HG02840 (cell line): ENCODE data around the gene TAF11.
"Not testable (repeated sequence)": the region's sequence is repeated elsewhere in the genome, so short reads cannot be mapped to it uniquely, and the experiment has no call there.

Source experiments
- ATAC-seq: cut with Tn5 transposase; IDR thresholded peaks from one replicate; pipeline ENCODE4 v1.9.1; 2021; ENCODE audit warnings: mild to moderate bottlenecking, moderate library complexity, moderate number of reproducible peaks; ENCODE audit not compliant: unreplicated experiment, low FRiP score

The TAF11 gene

GRCh38 chr6:34906826-34907225, 19.0 kb upstream of the TAF11 start:
- ATAC-seq, result no peak

DNA sequence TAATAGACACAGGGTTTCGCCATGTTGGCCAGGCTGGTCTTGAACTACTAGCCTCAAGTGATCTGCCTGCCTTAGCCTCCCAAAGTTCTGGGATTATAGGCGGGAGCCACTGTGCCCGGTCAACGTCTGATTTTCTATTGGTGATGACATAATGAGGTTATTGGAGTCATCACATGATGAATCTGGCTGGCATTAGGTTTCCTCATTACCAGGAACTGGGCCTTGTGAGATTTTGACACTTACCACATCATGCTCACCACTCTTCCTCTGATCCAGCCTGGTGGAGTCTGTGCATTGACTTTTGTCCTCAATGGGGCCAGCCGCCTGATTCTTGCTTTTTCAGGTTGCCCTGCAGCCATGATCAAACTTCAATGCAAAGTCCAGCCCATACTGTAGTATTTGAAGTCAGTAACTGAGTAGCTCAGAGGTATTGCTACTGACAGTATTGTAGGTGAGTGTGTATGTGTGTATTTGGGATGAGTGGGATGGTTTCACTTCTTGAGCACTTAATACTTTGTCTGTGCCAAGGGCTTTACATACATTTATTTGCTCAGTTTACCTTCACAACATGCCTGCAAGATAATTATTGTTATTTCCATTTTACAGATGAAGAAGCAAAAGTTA, 17.3 kb upstream of the TAF11 start:
- ATAC-seq, result no peak

DNA sequence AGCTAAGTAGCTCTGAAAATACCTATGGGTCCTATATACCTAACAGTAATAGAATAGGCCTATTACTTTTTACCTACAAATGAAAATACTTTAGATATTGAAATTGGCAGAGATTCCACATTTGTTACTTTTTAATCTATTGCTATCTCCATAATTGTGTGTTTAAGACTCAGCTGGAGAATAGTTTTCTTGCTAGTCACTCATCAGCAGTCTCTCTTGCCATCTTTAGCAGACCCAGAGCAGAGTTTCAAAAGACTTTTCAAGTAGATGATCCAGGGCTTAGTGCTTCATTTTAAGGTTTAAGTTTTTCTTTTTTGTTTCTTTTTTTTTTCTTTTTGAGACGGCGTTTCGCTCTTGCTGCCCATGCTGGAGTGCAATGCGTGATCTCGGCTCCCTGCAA, 14.1 kb upstream of the TAF11 start:
- ATAC-seq, result no peak

DNA sequence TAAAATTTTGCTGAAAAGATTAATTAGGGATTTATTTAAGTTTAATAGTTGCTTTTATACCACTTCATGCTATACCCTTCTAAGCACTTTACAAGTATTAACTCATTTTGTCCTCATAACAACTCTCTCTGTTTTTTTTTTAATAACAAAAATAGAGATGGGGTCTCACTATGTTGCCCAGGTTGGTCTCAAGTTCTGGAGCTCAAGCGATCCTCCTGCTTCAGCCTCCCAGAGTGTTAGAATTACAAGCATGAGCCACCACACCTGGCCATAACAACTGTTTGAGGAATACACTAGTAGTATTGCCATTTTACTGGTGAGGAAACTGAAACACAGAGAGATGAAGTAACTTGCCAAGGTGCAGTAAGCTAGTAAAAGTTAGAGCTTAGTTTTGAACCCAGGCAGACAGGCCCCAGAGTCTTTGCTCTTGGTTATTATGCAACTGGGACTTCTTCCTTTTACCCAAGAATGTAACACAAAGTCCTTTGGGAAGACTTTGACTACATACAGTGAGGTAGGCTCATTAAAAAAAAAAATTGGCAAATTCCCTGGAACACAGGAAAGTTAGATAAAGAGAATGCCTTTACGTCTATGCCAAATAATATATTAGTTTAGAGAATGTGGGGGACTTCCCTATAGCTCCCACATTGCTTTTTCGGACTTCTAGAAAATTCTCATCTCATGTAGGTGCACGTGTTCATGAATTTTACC, 12.6 kb upstream of the TAF11 start:
- ATAC-seq, result no peak

DNA sequence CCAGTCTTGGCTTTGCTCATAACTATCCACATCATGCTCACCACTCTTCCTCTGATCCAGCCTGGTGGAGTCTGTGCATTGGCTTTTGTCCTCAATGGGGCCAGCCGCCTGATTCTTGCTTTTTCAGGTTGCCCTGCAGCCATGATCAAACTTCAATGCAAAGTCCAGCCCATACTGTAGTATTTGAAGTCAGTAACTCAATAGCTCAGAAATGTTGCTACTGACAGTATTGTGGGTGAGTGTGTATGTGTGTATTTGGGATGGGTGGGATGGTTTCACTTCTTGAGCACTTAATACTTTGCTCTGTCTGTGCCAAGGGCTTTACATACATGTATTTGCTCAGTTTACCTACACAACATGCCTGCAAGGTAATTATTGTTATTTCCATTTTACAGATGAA, 11.9 kb upstream of the TAF11 start:
- not testable (repeated sequence) for ATAC-seq

DNA sequence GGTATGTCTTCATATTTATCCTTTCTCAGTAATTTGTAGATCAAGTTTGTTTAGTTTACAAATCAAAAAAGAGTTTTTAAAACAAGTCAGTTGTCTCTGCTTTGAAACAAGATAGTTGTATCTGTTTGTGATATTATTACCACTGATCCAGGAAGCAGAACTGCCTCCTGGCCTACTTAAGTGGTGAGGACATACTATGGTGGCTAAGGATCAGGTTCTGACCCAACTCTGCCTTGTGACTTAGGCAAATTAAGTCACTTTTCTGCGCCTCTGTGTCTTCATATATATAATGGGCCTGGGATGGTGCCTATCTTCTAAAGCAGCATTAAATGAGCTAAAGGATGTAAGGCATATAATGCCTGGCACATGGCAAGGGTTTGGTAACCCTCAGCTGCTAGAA, 9.9 kb upstream of the TAF11 start:
- no peak for ATAC-seq

GRCh38 chr6:34897130-34897529, 9.3 kb upstream of the TAF11 start:
- no peak for ATAC-seq

GRCh38 chr6:34894693-34895092, 6.9 kb upstream of the TAF11 start:
- ATAC-seq, result no peak

DNA sequence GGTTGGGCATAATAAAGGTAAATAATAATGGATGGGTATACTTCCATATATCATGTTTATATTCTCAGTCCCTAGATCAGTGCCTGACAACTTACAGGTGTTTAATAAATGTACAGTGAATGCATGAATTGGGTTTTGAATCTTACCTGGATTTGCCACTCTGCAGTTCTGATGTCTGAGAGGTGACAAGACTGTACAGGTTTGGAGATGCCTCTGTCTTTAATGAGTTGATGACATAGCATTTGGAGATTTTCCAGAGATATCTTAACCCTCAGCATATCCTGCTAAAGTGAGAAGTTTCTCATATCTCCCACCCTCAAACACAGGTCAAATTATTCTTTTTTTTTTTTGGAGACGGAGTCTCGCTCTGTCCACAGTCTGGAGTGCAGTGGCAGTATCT, 3.5 kb upstream of the TAF11 start:
- no peak for ATAC-seq

DNA sequence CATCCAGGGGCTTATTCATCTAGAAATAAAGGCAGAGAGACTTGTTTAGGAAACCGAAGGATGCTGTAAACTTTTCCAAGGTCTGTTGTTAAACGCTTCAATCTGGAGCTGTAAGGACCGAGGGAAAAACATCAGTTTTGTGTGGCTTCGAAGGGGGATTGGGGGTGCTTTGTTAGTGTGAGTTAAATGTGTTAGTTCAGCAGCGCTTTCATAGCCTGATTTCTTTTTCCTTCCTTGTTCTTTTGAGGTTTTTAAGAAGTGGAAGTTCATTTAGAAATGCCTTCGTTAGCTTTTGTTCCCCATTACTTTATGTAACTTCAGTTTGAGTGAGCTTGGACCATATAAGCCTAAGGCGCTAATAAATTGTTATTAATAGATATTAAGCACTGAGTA, 2.7 kb upstream of the TAF11 start:
- ATAC-seq, result no peak

DNA sequence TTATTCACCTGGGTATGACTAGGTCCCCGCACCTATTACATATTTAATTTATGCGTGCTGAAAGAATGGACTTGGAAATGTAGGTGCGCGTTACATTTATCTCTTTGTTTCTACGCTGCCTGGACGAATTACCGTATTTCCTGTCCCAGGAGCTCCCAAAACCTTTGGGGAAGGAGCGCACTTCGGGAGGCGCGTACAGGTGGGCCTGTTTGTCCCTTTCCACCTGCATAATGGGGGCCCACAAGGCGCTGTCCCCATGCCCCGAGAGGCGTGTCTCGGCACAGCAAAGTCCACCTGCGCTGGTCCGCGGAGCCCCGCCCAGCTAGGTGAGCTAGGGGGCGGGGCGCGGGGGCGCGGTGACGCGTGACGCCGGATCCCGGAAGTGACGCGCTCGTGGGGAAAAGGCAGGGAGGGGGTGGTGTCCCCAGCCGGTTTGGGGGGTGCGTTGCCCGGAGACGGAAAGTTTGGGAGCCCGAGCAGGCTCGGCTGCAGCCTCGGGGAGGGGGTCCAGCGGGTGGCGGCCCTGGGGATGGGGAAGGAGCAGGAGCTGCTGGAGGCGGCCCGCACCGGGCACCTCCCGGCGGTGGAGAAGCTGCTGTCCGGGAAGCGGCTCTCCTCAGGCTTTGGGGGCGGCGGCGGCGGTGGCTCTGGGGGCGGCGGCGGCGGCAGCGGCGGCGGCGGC, 1.2 kb upstream of the TAF11 start, which contains the start of gene ANKS1A:
Gene ANKS1A (plus strand): TSS at position 382 of the 682 bp plus-strand sequence. CDS start 148 bp downstream, at position 530.
- ATAC-seq, result no peak

- no peak for ATAC-seq
These were observed 643 bp upstream of the TAF11 start for GRCh38 chr6:34888514-34888856.

DNA sequence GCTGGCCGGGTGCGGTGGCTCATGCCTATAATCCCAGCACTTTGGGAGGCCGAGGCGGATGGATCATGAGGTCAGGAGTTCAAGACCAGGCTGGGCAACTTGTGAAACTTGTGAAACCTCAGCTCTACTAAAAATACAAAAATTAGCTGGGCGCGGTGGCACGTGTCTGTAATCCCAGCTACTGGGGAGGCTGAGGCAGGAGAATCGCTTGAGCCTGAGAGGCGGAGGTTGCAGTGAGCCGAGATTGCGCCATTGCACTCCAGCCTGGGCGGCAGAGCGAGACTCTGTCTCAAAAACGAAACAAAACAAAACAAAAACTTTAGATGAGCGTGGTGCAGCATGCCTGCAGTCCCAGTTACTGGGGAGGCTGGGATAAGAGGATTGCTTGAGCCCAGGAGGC, 2.0 kb downstream of the TAF11 start:
- ATAC-seq, result not testable (repeated sequence)

- no peak for ATAC-seq
These were observed 2.8 kb downstream of the TAF11 start for GRCh38 chr6:34884996-34885395.

DNA sequence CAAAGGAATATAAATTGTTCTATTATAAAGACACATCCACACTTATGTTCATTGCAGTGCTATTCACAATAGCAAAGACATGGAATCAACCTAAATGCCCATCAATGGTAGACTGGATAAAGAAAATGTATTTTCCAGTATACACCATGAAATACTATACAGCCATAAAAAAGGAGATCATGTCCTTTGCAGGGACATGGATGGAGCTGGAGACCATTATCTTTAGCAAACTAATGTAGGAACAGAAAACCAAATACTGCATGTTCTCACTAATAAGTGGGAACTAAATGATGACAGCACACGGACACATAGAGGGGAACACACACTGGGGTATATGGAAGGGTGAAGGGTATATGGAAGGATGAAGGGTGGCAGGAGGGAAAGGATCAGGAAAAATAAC, 3.8 kb downstream of the TAF11 start:
- ATAC-seq, result not testable (repeated sequence)

DNA sequence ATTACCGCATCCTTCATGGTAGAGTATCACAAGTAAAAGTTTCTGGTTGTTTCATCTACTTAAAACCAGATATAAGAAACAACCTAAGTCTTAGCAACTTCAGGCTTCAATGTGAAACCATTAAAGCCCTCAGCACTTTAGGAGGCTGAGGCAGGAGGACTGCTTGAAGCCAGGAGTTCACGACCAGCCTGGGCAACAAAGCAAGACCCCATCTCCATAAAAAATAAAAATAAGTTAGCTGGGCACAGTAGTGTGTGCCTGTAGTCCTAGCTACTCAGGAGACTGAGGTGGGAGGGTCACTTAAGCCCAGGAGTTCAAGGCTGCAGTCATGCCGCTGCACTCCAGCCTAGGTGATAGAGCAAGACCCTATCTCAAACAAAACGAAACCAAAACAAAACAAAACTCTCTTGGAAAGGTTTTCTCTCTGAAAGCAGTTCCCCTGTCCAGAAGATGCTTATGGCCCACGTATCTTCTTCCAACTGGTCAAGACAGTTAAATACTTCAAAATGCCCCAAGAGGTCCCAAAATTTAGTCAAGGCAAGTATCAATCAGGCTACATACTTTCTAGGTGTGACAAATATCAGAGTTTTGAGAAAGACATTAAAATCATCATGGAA, 9.9 kb downstream of the TAF11 start:
- ATAC-seq, result no peak

- ATAC-seq, result no peak
These were observed 10.6 kb downstream of the TAF11 start for GRCh38 chr6:34877259-34877658.

DNA sequence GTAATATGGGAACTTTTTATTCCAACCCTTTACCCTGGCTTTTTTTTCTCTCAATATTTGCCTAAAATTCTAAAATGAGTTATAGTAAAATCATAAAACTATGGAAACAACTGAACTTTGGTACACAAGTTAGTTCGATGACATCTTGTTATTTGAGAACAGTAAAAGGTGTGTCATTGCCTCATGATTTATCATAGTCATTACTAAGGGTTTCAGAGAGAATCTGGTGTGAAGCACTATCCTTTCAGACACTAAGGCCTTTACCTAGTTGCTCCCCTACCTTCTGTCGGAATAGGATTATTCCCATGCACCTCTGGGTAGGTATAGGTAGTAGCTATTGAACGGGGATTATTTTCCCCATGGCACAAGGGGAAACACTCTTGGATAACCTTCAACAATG, 11.4 kb downstream of the TAF11 start:
- ATAC-seq, result no peak

DNA sequence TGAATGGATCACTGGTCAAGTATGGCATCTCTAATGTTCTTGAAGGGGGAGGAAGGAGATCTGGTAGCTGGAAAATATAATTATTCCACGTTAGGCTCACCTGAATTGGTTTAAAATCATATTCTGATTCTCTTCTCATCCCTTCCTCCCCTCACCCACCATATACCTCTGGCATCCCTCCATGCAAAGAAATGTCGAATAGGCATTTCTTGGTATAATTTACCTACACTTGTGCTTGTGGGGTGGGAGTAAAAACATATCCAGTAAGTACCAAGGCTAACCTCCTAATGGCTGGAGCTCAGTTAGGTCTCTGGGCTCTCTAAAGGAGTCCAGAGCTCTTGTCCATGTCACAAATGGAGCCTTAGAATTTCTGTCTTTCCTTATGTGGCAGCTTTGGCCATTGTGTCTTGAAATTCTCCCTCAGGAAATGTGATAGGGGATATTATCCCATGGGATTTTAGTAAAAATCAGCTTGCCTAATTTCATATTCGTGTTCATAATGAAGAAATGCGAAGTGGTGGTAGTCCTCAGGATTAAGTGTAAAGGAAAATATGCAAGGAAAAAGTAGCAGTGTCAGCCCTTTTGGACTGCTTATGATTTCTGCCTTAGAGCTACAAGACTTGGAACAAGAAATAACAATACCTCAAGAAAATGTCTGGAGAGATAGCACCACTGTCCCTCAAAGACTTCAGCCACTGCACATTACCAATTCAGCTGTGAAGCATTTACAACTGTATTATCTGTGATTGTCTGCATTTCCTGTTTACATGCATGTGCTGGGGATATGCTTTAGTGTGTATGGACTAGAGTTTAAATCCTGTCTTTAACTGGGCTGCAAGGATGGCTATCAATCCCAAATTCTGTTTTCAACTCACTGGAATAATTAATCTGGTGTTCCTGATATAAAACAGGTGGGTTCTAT, 12.3 kb downstream of the TAF11 start:
- no peak for ATAC-seq

DNA sequence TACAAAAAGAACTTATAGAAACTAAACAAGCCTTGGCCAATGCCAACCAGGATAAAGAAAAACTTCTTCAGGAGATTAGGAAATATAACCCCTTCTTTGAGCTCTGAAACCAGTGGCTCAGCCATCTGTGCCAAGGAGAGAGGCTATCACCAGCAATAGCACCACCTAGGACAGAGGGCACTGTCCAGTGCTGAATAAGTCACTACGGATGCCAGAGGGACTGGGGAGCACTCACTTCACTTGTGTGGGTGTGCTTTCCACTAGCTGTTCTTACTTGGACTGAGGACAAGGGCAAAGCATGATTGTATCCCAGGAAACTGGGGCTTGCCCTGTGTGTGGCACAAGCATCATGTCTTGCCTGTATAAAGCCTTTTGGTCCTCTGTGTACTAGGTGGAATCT, 15.5 kb downstream of the TAF11 start:
- no peak for ATAC-seq
